ENCODE data around the gene GPR139.

GPR139 gene

GRCh38 chr16:20053336-20053735 is 20.4 kb downstream of the GPR139 start:
- DNase-seq (ENCODE audit: low read depth in 2 of 2): no peak

DNA sequence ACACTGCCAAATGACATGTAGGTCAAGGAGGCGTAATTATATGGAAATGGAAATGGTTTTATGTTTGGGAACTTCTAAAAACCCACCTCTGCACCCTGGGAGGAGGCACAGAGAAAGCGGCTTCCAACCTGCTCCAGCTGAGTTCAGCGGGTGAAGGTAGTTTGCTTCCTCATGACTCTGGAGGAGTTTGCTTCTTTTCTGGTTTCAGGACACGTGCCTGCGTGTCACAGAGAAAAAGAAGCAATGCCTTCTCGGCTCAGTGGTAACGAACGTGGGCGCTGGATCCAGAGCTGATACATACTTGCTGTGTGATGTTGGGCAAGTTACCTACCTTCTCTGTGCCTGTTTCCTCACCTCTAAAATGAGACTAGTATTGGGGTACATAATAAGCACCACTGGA is 22.1 kb downstream of the GPR139 start:
- DNase-seq (ENCODE audit: low read depth in 2 of 2): no peak

- no peak for DNase-seq (ENCODE audit: low read depth in 2 of 2)
Measured at GRCh38 chr16:20051147-20051546, 22.5 kb downstream of the GPR139 start.

- no peak for DNase-seq (ENCODE audit: low read depth in 2 of 2)
Measured at GRCh38 chr16:20049831-20050230, 23.9 kb downstream of the GPR139 start.

GRCh38 chr16:20045886-20046285 is 27.8 kb downstream of the GPR139 start:
- DNase-seq (ENCODE audit: low read depth in 2 of 2): no peak

- DNase-seq (ENCODE audit: low read depth in 2 of 2): no peak
Measured at GRCh38 chr16:20042848-20043247, 30.8 kb downstream of the GPR139 start.

DNA sequence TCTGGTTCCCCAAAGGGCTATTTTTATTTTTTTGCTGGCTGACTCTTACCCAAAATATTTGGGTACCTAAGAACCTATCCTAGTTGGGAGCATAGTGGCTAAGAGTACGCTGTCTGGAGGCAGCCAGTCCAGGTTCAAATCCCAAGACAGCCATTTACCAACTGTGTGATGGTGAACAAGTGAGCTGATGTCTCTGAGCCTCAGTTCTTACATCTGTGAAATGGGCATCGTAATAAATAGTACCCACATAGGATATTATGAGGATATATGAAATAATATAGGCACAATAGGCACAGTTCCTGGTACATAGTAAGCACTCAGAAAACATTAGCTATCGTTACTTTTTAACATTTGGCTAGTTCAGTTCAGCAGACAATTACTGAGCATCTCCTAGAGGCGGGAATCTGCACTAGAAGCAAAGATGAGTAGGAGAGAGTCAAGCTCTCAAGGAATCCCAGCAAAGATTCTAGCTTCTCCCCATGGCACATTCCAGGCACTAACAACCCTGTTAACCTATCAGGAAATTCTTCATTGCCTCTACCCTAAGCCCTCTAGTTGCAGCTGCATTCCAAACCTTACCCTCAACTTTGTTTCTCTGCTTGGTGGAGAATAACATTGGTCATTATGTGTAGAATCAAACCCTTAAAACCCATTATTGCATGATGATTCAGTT is 31.6 kb downstream of the GPR139 start:
- no peak for DNase-seq (ENCODE audit: low read depth in 2 of 2)

- no peak for DNase-seq (ENCODE audit: low read depth in 2 of 2)
Measured at GRCh38 chr16:20040011-20040410, 33.7 kb downstream of the GPR139 start.

GRCh38 chr16:20029611-20030010 is 44.1 kb downstream of the GPR139 start:
- no peak for DNase-seq (ENCODE audit: low read depth in 2 of 2)

DNA sequence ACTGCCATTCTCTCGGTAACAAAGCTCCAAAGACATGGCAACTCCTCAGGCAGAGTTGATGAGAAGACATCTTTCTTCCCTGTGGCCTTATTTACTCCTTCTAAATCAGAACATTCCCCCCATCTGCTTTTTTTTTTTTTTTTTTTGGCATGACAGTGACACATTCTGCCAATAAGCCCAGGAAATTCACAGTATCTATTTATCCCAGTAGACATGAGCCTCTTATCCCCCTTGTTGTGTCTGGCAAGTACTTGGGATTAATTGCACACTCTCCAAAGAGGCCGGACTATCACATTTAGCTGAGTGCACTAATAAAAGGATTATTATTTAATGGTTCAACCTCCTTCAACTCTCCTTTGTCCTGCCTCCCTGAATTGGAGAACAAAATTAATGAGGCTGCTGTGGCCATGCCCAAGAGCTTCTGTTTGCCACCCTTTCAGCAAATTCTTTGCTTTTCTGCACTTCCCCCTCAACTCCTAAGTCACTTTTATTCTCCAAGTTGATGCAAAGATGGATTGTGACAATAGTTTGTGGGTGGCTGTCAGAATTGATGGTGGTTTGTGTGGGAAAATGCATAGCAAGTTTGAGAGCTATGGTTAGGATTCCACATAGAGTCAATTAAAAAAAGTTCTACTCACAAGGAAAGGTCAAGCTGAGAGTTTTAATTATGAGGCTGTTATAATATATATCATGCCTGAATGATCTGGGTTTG is 47.2 kb downstream of the GPR139 start:
- no peak for DNase-seq (ENCODE audit: low read depth in 2 of 2)

GRCh38 chr16:20023190-20023589 is 50.5 kb downstream of the GPR139 start:
- DNase-seq (ENCODE audit: low read depth in 2 of 2): no peak

DNA sequence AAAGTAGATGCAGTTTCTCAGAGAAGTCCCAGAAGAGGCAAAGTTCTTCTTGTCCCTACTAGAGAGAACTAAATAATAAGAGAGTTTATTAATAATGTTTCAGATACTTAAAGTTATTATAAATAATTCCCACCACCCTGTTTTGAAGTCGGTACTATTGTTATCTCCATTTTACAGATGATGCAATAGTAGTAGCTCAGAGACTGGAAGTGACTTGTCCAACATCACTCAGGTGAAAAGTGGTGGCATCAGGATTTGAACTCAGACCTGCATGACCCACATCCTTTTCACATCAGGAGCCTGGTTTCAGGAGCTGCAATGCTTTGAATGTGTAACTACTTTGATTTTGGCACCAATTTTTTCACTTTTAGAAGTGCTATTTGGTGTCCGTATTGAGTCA is 52.7 kb downstream of the GPR139 start:
- DNase-seq (ENCODE audit: low read depth in 2 of 2): no peak

DNA sequence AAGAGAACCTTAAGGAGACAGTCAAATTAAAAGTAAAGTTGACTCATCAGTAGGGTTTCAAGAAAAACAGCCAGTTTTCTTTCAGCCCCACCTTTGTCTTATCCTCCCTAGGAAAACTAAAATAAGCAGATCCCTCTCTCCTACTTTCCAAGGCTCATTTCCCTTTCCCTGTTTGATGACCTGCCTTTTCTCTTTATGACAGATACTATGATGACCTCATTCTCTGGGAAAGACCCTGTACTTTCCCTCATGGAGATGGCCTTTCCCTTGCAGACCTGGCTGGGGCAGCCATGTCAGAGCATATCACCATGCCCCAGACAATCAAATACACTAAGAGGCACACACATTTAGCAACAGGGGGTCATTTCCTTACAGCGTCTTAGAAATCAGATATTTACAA is 53.6 kb downstream of the GPR139 start:
- no peak for DNase-seq (ENCODE audit: low read depth in 2 of 2)

DNA sequence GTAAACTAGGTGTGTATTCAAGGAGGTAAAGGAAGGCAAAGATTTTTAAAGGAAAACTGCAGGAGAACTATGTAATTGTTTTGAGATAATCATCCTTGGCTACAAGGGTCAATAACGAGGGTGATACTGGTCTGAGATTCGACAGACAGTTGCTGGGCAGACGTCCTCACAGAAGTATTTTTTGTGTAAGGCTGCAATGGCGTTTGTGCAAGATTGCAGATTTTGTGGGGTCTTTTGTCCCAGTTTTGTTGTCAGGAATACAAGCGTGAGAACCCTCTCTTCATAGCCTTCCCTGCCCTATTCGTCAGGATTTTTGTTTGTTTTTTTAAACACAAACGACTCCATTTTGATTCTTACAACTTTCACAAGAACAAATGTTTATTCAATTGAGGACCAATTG is 57.5 kb downstream of the GPR139 start:
- DNase-seq (ENCODE audit: low read depth in 2 of 2): no peak

DNA sequence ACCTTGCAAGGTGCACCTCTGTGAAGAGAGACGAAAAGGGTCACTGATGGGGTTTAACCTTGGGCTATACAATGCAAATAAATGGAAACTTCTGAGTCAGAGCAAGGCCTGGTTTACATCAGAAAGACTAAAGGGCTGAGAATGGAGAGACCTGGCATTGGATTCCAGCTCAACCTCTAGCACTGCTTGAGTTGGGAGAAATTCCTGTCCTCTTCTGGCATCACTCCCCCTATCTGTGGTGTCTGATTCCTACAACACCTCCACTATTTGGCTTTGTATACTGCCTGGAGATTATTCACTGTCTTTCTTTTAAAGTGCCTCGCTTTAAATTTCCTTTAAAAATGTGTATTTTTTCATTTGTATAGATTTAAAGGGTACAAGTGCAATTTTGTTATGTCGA is 68.8 kb downstream of the GPR139 start:
- no peak for DNase-seq (ENCODE audit: low read depth in 2 of 2)

GRCh38 chr16:20002936-20003335 is 70.8 kb downstream of the GPR139 start:
- no peak for DNase-seq (ENCODE audit: low read depth in 2 of 2)

DNA sequence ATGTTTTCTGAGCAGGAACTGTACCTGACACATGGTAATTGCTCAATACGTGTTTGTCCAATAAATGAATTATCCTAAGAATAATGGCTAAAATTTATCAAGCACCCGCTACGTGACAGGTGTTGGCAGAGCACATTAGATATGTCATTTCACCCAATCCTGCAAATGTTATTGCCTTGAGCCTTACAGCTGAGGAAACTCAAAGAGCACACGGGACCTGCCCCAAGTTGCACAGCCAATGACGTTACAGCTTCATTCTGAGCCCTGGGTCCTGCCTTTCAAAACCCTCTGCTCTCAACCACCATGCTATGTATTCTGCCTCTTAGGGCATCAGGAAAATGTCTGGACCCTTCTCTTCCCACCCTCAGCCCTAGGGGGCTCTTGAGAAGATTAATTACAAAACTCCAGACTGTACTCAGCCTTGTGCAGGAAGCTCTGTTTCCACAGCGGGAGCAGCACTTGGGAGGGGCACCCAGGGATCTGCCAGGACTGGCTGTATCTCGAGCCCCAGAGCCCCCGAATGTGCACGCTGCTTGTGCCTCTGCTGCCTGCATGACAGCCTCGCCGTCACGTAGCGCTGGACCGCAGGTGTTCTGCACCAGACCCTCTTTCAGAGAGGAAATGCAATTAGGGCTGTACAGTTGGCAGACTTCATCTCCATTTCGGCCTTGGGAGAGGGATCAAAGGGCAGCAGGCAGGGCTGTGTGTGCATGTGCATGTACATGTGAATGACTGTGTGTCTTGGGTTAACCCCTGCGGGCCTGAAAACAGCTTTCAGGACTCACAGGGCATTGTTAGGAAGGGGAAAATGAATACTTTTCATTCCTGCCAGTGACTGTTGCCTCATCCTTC is 71.6 kb downstream of the GPR139 start:
- DNase-seq (ENCODE audit: low read depth in 2 of 2): no peak

- no peak for DNase-seq (ENCODE audit: low read depth in 2 of 2)
Measured at GRCh38 chr16:19997734-19998133, 76.0 kb downstream of the GPR139 start.

- DNase-seq (ENCODE audit: low read depth in 2 of 2): no peak
Measured at GRCh38 chr16:19997264-19997663, 76.4 kb downstream of the GPR139 start.

DNA sequence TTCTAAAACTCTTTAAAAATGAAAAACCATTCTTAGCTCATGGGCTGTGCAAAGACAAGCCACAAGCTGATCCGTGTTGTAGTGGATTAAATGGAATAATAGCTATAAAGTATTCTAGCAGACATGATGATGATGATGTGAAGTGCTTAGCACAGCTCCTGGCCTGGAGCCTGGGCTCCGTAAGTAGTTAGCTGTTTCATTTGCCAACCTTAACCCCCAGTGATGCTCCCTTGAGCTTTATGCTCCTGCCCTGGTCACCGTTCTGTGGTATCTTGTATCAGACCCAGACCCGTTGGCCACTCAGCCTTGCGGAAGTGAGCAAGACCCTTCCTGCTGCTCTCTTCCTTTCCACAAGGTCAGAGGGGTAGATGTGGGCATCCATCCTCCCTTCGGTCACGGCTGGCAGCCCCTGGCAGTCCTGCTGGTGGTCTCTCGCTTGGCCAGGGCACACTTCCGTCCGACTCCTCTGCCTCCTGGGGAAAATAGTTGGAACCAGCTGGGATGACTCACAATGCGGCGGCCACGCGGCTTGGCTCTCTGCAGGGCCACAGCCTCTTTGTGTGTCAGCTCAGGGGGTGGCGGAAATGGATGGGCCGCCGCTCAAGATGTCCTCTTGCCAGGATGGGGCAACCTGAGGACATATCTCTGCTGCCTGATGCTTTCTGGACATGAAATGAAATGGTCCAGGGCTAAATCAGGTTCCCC is 79.1 kb downstream of the GPR139 start:
- no peak for DNase-seq (ENCODE audit: low read depth in 2 of 2)

DNA sequence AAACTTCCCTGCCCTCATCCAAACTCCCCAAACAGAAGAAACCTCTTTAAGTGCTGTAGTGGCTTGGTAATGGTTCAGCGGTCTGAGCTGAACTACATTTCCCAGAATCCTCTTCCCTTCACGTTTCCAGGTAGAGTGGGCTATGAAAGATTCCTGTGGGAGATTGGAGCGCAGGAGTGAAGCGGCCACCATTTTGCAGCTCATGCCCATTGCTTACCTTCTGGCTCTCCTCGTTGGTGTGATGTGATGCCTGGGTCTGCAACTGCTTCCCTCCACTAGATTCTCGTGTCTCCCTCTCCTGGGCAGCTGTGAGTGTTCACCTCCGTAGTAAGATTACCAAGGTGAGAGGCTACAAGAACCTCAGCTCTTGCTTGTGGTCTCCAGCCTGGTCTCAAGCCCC is 82.1 kb downstream of the GPR139 start:
- DNase-seq (ENCODE audit: low read depth in 2 of 2): no peak

DNA sequence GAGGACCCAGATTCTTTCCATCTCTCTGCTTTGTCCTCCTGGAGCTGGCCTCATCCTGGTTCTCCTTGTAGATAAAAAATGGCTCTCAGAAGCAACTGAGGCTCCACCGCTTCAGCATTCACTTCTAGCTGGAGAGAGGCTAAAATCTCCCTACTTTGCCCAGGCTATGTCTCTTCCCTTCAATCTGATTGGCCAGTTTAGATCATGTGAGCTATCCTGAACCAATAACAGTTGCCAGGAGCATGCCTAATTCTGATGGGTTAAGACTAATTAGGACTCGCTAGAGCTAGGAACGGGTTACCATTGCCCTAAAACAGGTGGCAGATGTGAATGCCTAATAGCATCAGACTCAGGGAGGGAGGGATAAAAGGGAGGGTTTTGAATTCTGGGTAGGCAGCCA is 89.6 kb downstream of the GPR139 start:
- DNase-seq (ENCODE audit: low read depth in 2 of 2): no peak
